Left lung (tissue), 10 donors: ENCODE data around the gene DUSP7. TPM values are rescaled to one million over a fixed set of nuclear protein-coding genes. Genes with fewer than 3 reads are reported as not detected.
"Not testable (repeated sequence)": the region's sequence is repeated elsewhere in the genome, so short reads cannot be mapped to it uniquely, and the experiment has no call there.

Source experiments
- ATAC-seq: fragments of 200-7000 bp; cut with Tn5 transposase; one replicate; pipeline ENCODE4 v1.9.1; 2020; ENCODE audit warnings: moderate library complexity
- DNase-seq, 4 donors: peaks; one replicate each; pipeline ENCODE4 v3.0.0-alpha.2; 2013 to 2020
- H3K27ac ChIP-seq, 2 donors: fragments of 200-600 bp; sonication (generic) in 1 of 2; one replicate each; pipeline versions ENCODE4 v1.5.0 to v1.8.0; 2020 to 2021
- H3K27me3 ChIP-seq, 2 donors: fragments of 200-600 bp; sonication (generic) in 1 of 2; one replicate each; pipeline versions ENCODE4 v1.5.0 to v1.8.0; 2020 to 2021
- H3K36me3 ChIP-seq, 2 donors: fragments of 200-600 bp; sonication (generic) in 1 of 2; one replicate each; pipeline versions ENCODE4 v1.5.0 to v1.8.0; 2020 to 2021
- H3K4me1 ChIP-seq, 2 donors: fragments of 200-600 bp; one replicate each; pipeline ENCODE4 v1.8.0; 2021
- H3K4me3 ChIP-seq, 2 donors: fragments of 200-600 bp; sonication (generic) in 1 of 2; one replicate each; pipeline versions ENCODE4 v1.5.0 to v1.8.0; 2020 to 2021; ENCODE audit warnings: mild to moderate bottlenecking in 1 of 2
- H3K9me3 ChIP-seq, 2 donors: fragments of 200-600 bp; sonication (generic) in 1 of 2; one replicate each; pipeline versions ENCODE4 v1.5.0 to v1.8.0; 2020 to 2021
- intact Hi-C, 2 donors: fragments of 100-400 bp; cut with DNase I; formaldehyde crosslinking; loops; one replicate each; pipeline versions ENCODE4 v1.11.2 to v1.14.2; 2022
- polyA plus RNA-seq, 6 donors: library from polyadenylated mRNA; unstranded; fragments of 120-200 nt; gene quantifications; one replicate each; pipeline ENCODE4 v1.2.1, GENCODE V29; 2013; ENCODE audit not compliant: insufficient read length in 6 of 6
- total RNA-seq, 2 donors: library from RNA; stranded (reverse); fragmentation: NEBNext Ultra II Directional; extraction: Animal tissue kit (Norgen Biotek cat#: 25700); gene quantifications; one replicate each; pipeline ENCODE4 v1.2.1, GENCODE V29; 2021
- TF ChIP-seq, protein P1 (sequence below), 2 donors: fragments of 200-600 bp; sonication (generic) in 1 of 2; IDR thresholded peaks; one replicate each; pipeline versions ENCODE4 v1.5.0 to v1.8.0; 2021; ENCODE audit warnings: antibody characterized with exemption in 2 of 2
- donor health status: DM: no; HTN: yes; CAD: no.
- donor health status: DM: no; HTN: no; CAD: no.

DUSP7 gene
- total and polyA plus RNA-seq, 8 donors, result 17.5 to 38.3 (median 21.1) TPM

DNA sequence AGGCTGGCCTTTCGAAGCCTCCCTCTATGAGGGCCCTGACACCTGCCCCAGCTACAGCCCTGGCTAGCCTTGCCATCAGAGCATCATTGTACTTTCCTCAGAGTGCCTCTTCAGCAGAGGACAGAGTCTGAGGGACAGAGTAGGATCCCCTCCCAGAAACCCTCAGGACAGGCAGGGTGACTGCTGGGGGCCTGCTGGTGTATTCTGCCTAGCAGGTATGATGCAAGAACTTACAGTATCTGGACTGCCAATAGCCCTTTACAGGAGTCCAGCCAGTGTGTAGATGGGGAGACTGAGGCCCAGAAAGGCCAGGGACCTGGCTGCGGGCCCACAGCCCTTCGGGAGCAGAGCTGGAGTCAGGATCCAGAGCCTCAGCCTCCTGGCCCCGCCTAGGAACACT is 19.1 kb downstream of the DUSP7 start:
- no peaks in the 10 kb centered on the region for H3K9me3 ChIP-seq
- intact Hi-C loops, result no loop called here
- no peak for ATAC-seq

DNA sequence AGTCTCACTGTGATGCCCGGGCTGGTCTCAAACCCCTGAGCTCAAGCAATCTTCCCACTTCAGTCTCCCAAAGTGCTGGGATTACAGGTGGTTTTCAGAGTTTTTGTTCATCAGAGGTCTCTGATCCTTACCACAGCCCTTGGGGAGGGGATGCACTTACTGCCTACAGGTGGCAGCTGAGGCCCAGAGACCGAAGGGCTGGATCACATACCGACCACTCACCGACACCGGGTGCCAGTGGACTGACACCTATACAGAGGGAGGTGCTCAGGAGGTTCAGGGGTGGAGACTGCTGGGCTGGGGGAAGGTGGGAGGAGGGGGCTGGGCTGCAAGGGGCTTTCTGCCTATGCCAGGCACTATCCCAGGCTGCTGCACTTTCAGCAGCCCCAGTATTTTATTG is 19.5 kb downstream of the DUSP7 start:
- peaks cover 10 to 20% of the 10 kb centered on the region in 2 donors for H3K4me1 ChIP-seq
- no peak overlapping the region for H3K27ac ChIP-seq
- ATAC-seq, result no peak
- no peak for DNase-seq
- TF ChIP-seq, protein P1, sequence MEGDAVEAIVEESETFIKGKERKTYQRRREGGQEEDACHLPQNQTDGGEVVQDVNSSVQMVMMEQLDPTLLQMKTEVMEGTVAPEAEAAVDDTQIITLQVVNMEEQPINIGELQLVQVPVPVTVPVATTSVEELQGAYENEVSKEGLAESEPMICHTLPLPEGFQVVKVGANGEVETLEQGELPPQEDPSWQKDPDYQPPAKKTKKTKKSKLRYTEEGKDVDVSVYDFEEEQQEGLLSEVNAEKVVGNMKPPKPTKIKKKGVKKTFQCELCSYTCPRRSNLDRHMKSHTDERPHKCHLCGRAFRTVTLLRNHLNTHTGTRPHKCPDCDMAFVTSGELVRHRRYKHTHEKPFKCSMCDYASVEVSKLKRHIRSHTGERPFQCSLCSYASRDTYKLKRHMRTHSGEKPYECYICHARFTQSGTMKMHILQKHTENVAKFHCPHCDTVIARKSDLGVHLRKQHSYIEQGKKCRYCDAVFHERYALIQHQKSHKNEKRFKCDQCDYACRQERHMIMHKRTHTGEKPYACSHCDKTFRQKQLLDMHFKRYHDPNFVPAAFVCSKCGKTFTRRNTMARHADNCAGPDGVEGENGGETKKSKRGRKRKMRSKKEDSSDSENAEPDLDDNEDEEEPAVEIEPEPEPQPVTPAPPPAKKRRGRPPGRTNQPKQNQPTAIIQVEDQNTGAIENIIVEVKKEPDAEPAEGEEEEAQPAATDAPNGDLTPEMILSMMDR (IDR thresholded peaks at IDR 0.05), result no peak
- H3K27me3 ChIP-seq, result no peaks in the 10 kb centered on the region
- H3K9me3 ChIP-seq, result no peaks in the 10 kb centered on the region
- no peaks in the 10 kb centered on the region for H3K36me3 ChIP-seq
- no peak overlapping the region for H3K4me3 ChIP-seq
- intact Hi-C loops, result no loop called here

More for the DNA sequence above, 19.1 kb downstream of the DUSP7 start:
- Histone ChIP-seq H3K27ac (no peak overlapping the region), H3K4me1 (peaks cover 10 to 20% of the 10 kb centered on the region in 2 donors), H3K4me3 (no peak overlapping the region), H3K27me3 (no peaks in the 10 kb centered on the region), H3K36me3 (no peaks in the 10 kb centered on the region)
- TF ChIP-seq, protein P1 (IDR thresholded peaks at IDR 0.05), result no peak
- no peak for DNase-seq

DNA sequence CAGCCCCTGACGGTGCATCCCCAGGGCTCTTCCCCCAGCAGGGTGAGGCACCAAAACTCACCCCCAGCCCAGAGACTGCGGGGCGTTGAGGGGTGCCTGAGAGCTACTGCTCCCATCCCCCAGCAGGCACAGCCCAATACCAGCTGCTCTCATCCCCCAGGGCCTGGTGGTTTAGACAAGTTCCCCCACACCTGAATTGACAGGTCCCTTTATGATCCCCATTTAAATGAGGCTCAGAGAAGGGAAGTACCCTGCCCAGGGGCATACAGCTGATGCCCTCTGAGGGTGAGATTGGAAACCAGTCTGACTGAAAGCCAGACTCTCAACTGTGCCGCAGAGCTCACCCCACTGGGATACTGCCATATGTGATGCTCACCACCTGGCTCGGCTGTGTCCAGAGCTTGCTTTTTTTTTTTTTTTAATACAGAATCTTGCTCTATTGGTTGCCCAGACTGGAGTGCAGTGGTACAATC is 20.1 kb downstream of the DUSP7 start:
- Histone ChIP-seq H3K9me3 (no peaks in the 10 kb centered on the region), H3K27me3 (no peaks in the 10 kb centered on the region), H3K4me1 (peaks cover 10 to 20% of the 10 kb centered on the region in 2 donors), H3K36me3 (no peaks in the 10 kb centered on the region), H3K4me3 (no peak overlapping the region), H3K27ac (no peak overlapping the region)
- TF ChIP-seq, protein P1 (IDR thresholded peaks at IDR 0.05), result no peak
- DNase-seq, result no peak
- intact Hi-C loops, result no loop called here
- no peak for ATAC-seq

DNA sequence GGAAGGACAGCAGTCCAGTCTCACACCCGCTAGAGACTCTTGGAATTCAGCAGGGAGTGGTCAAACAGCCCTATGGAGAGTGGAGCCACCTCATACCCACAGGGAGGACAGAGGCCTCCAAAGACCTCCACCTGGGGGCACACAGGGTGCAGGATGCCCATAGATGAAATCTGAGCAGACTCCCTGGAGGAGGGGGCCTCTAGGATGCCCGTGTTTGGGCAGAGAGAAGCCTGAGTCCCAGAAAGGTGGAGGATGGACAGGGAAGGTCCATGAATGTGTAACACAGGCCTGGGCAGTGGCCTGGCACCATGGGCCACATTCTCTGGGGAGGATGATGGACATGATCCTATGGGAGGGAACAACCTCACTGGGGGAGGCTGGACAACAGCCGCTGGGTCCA is 21.7 kb downstream of the DUSP7 start:
- Histone ChIP-seq H3K9me3 (no peaks in the 10 kb centered on the region), H3K27ac (no peak overlapping the region), H3K36me3 (no peaks in the 10 kb centered on the region), H3K27me3 (no peaks in the 10 kb centered on the region), H3K4me3 (no peak overlapping the region), H3K4me1 (peaks cover 4% of the 10 kb centered on the region in 2 donors)
- ATAC-seq, result no peak
- intact Hi-C loops, result no loop called here
- no peak for DNase-seq
- TF ChIP-seq, protein P1 (IDR thresholded peaks at IDR 0.05), result no peak

DNA sequence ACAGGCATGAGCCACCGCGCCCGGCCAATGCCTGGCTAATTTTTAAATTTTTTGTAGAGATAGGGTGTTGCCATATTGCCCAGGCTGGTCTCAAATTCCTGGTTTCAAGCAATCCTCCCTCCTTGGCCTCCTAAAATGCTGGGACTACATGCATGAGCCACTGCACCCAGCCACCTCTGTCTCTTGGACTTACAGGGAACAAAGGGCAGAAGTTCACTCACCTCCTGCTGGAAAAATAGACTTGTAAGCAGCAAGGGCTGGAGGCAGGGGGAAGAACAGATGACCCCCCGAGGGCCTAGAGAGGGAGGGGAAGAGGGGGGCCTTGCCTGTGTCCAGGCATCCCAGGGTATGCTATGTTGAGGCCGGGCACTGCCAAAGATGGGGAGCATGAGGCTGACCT is 22.2 kb downstream of the DUSP7 start:
- Histone ChIP-seq H3K36me3 (no peaks in the 10 kb centered on the region), H3K9me3 (no peaks in the 10 kb centered on the region), H3K27me3 (no peaks in the 10 kb centered on the region), H3K4me1 (no peaks in the 10 kb centered on the region), H3K4me3 (no peak overlapping the region), H3K27ac (no peak overlapping the region)
- TF ChIP-seq, protein P1 (IDR thresholded peaks at IDR 0.05), result no peak
- DNase-seq, result no peak
- intact Hi-C loops, result no loop called here
- no peak for ATAC-seq

DNA sequence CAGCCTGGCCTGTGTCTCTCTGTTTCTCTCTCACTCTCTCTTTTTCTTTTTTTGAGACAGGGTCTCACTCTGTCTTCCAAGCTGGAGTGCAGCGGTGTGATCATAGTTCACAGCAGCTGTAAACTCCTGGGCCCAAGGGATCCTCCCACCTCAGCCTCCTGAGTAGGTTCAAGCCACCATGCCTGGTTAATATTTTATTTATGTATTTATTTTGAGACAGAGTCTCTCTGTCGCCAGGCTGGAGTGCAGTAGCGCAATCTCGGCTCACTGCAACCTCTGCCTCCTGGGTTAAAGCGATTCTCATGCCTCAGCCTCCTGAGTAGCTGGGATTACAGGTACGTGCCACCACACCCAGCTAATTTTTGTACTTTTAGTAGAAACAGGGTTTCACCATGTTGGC is 22.6 kb downstream of the DUSP7 start:
- H3K36me3 ChIP-seq, H3K4me3 ChIP-seq, H3K9me3 ChIP-seq, intact Hi-C loops, DNase-seq, H3K27ac ChIP-seq, H3K4me1 ChIP-seq, ATAC-seq, H3K27me3 ChIP-seq: not testable (repeated sequence)
